Neural cell (in vitro differentiated cells): ENCODE measurements around the gene RPL19.

Source experiments
- EP300 ChIP-seq: fragments of 450-650 bp; conservative IDR thresholded peaks from 2 replicates; pipeline ENCODE4 v1.6.1; 2014; ENCODE audit warnings: antibody characterized with exemption, mild to moderate bottlenecking, moderate library complexity; ENCODE audit not compliant: poor library complexity, severe bottlenecking
- EZH2 ChIP-seq: fragments of 200-600, 300-800 bp; shearing (Covaris generic), sonication (generic); IDR thresholded peaks from 2 replicates; pipeline ENCODE4 v1.6.1; 2014; ENCODE audit warnings: antibody characterized with exemption, low read length, borderline replicate concordance, mild to moderate bottlenecking; ENCODE audit not compliant: insufficient read depth, poor library complexity, severe bottlenecking
- MXI1 ChIP-seq: fragments of 450-650 bp; conservative IDR thresholded peaks from 2 replicates; pipeline ENCODE4 v1.6.1; 2014; ENCODE audit warnings: antibody characterized with exemption, mild to moderate bottlenecking; ENCODE audit not compliant: poor library complexity, severe bottlenecking
- POLR2AphosphoS5 ChIP-seq: IDR thresholded peaks from 2 replicates; pipeline ENCODE4 v1.6.1; 2012
- REST ChIP-seq: IDR thresholded peaks from 2 replicates; pipeline ENCODE4 v1.6.1; 2012; ENCODE audit warnings: borderline replicate concordance
- TAF1 ChIP-seq: IDR thresholded peaks from 2 replicates; pipeline ENCODE4 v1.6.1; 2012; ENCODE audit warnings: low read depth
- TF ChIP-seq, protein P1 (sequence below): fragments of 450-650 bp; IDR thresholded peaks from 2 replicates; pipeline ENCODE4 v1.5.1; 2014; ENCODE audit warnings: antibody characterized with exemption, mild to moderate bottlenecking, moderate library complexity; ENCODE audit not compliant: poor library complexity, severe bottlenecking

- TF ChIP-seq, protein P1, sequence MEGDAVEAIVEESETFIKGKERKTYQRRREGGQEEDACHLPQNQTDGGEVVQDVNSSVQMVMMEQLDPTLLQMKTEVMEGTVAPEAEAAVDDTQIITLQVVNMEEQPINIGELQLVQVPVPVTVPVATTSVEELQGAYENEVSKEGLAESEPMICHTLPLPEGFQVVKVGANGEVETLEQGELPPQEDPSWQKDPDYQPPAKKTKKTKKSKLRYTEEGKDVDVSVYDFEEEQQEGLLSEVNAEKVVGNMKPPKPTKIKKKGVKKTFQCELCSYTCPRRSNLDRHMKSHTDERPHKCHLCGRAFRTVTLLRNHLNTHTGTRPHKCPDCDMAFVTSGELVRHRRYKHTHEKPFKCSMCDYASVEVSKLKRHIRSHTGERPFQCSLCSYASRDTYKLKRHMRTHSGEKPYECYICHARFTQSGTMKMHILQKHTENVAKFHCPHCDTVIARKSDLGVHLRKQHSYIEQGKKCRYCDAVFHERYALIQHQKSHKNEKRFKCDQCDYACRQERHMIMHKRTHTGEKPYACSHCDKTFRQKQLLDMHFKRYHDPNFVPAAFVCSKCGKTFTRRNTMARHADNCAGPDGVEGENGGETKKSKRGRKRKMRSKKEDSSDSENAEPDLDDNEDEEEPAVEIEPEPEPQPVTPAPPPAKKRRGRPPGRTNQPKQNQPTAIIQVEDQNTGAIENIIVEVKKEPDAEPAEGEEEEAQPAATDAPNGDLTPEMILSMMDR, result no peak
- TF ChIP-seq REST (no peak), MXI1 (no peak), EZH2 (no peak), POLR2AphosphoS5 (no peak), EP300 (no peak), TAF1 (no peak)
Observed at GRCh38 chr17:39191750-39192510, 8.2 kb upstream of the RPL19 start.
